ENCODE measurements around the gene MATN3.

GRCh38 chr2:20061476-20061875 is 49.0 kb upstream of the MATN3 start:
- TF ChIP-seq POLR2A (IDR thresholded peaks at IDR 0.05): no peak
- TF ChIP-seq, protein P1, sequence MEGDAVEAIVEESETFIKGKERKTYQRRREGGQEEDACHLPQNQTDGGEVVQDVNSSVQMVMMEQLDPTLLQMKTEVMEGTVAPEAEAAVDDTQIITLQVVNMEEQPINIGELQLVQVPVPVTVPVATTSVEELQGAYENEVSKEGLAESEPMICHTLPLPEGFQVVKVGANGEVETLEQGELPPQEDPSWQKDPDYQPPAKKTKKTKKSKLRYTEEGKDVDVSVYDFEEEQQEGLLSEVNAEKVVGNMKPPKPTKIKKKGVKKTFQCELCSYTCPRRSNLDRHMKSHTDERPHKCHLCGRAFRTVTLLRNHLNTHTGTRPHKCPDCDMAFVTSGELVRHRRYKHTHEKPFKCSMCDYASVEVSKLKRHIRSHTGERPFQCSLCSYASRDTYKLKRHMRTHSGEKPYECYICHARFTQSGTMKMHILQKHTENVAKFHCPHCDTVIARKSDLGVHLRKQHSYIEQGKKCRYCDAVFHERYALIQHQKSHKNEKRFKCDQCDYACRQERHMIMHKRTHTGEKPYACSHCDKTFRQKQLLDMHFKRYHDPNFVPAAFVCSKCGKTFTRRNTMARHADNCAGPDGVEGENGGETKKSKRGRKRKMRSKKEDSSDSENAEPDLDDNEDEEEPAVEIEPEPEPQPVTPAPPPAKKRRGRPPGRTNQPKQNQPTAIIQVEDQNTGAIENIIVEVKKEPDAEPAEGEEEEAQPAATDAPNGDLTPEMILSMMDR (IDR thresholded peaks at IDR 0.05): no peak
- no peak for TF ChIP-seq POLR2AphosphoS5 (IDR thresholded peaks at IDR 0.05)
